Measurements from ENCODE around the gene RAPGEF2.
"Not testable (repeated sequence)": the region's sequence is repeated elsewhere in the genome, so short reads cannot be mapped to it uniquely, and the experiment has no call there.

RAPGEF2 gene

DNA sequence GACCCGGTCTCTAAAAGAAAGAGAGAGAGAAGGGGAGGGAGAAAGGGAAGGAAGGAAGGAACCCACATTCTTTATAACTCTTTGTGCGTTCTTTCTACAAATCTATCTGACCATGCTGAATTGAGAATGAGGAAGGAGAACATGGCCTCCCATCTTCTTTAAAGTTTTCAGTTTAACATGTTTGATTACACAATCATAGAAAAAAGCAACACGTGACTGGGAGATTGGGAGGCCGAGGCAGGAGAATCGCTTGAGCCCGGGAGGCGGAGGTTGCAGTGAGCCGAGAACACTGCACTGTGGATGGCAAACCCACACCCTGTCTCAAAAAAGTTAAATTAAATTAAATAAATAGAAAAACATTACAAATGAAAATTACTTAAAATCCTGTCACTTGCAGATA is 254.5 kb downstream of the RAPGEF2 start:
- no peak for DNase-seq (ENCODE audit: extremely low read depth in 1 of 2, low read depth in 1 of 2)

DNA sequence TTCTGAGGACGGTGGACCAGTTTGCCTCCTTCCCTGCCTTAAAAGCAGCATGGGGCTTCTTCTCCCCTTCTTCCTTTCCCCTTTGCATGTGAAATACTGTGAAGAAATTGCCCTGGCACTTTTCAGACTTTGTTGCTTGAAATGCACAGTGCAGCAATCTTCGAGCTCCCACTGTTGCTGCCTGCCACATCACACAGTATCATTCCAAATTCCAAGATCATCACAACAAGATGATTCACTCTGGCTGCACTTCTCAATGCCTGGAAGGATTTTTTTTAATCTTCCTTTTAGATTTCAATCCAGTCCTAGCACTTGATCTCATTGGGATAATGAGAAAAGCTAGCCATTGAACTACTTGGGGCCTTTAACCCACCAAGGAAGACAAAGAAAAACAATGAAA is 255.3 kb downstream of the RAPGEF2 start:
- no peak for DNase-seq (ENCODE audit: extremely low read depth in 1 of 2, low read depth in 1 of 2)

DNA sequence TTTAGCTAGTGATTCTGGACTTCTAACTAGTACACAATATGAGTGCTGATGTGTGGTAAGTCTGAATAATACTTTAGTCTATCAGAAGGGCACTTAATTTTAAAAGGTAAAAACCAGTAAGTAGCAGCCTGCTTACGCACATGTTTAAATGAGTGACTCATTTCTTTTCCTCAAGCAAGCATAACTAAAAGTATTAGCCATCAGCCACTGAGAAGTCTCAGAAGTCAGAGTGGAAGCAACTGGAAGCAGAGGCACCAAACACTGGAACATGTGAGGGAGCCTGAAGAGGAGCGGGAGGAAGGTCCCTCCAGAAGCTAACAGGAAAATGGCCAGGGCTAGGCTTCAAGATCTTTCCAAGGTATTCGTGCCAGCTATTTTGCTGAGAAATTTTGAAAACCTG is 257.7 kb downstream of the RAPGEF2 start:
- DNase-seq (ENCODE audit: extremely low read depth in 1 of 2, low read depth in 1 of 2): no peak

DNA sequence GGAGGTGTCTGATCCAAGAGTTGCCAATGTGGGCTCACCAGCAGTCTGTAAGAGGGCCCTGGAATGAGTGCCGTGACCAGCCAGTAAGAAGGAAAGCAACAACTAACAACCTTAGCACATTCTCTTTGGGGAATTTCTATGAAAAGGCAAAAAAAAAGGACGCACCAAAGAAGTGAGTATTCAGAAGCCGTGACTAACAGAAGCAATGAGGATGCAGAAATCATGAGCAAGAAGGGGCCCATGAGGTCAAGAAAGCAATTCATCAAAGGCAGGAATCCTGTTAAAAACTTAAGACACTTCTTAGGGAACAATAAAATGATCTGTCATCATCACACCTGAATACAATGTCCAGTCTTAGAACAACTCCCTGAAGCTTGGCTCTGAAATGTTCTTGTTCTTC is 260.5 kb downstream of the RAPGEF2 start:
- DNase-seq (ENCODE audit: extremely low read depth in 1 of 2, low read depth in 1 of 2): no peak

DNA sequence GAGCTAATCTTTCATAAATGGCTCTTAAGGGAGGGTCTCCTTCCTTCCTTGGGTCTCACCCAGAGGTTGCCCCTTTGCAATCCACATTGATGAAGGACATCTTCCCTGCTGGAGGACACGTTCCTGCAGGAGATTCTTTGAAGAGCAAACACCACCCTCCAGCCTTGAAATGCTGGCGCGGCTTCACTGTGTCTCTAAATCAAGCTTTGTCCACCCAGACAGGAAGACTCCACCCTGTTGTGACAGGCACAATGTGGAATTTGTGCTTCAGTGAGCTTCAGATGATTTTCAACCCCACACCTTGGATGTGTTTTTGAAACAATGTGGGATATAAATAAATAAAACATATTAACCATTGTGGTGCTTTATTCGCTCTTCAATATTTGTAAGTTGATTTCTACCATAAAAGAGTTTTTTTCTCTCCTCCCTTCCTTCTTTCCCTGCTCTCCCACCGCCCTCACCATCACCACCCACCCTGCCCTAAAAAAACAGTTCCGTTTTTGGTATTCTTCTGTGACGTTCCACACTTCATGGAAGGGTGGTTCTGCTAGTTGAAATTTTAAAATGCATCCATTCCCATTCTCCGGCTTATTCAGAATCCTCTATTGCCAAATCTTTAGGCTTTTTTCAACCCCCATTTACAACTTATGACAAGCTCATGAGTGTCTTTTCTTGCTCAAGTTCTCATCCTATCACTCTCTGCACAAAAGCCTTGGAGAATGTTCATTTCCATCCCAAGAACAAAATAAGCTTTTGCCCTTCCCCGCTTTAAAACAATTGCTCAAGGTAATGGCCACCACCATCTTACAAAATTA is 264.3 kb downstream of the RAPGEF2 start:
- no peak for DNase-seq (ENCODE audit: extremely low read depth in 1 of 2, low read depth in 1 of 2)

DNA sequence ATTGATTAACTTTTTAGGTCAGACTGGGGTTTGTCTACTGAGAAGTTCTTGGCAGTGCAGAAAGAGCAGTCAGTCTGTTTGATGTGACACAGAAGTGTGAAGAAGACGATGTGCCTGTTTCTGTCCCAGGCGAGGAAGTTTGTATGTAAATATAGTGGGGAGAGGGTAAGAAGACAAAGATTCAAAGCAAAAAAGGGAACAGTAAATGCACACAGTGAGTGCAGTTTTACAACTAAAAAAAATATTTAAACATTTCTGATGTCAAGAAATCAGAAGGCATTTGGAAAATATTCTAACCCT is 264.9 kb downstream of the RAPGEF2 start:
- no peak for DNase-seq (ENCODE audit: extremely low read depth in 1 of 2, low read depth in 1 of 2)

DNA sequence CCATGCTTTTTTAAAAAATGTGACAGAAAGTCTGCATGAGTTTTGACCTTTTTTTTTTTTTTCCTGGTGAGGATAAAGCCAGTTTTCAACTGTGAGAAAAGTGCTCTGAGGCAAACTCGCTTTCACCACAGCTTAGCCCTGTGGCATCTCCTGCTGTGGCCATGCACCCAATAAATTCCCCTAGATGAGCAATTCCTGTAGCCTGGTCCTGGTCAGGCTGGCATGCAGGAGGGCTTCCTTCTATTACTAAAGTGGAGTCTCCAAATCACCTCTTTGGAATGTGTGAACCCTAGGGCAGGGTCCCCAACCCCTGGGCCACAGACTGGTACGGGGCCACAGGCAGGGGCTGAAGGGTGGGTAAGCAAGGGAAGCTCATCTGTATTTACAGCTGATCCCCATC is 265.4 kb downstream of the RAPGEF2 start:
- DNase-seq (ENCODE audit: extremely low read depth in 1 of 2, low read depth in 1 of 2): no peak

DNA sequence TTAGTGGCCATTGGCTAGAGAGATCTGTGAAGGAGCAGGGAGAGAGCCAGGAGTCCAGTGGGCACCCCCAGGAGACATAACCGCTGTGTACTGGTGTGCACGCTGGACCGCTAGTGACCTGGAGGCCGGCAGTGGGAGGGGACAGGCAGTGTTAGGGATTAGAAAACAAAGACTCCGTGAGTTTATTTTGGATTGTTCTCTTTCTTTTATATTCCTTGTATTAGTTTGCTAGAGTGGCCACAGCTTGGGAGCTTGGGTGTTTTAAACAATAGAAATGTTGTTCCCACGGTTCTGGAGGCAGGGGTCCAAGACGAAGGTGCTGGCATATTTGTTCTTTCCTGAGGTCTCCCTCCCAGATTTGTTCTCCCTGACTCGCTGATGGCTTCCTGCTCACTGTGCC is 266.4 kb downstream of the RAPGEF2 start:
- no peak for DNase-seq (ENCODE audit: extremely low read depth in 1 of 2, low read depth in 1 of 2)

DNA sequence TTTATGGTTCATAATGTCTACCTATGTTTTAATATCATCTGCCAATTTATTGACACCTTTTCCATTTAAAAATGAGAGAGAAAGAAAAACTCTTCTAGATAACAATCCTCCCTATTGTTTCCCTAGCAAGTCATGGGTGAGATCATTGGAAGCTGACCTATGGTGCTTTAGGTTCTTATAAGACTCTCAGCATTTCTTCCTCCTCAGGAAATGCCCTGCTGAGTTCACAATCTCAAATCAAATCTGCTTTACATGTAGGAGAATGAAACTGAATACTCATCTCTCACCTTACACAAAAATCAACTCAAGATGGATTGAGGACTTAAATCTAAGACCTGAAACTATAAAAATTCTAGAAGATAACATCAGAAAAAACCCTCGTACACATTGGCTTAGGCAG is 267.4 kb downstream of the RAPGEF2 start:
- DNase-seq (ENCODE audit: extremely low read depth in 1 of 2, low read depth in 1 of 2): no peak

DNA sequence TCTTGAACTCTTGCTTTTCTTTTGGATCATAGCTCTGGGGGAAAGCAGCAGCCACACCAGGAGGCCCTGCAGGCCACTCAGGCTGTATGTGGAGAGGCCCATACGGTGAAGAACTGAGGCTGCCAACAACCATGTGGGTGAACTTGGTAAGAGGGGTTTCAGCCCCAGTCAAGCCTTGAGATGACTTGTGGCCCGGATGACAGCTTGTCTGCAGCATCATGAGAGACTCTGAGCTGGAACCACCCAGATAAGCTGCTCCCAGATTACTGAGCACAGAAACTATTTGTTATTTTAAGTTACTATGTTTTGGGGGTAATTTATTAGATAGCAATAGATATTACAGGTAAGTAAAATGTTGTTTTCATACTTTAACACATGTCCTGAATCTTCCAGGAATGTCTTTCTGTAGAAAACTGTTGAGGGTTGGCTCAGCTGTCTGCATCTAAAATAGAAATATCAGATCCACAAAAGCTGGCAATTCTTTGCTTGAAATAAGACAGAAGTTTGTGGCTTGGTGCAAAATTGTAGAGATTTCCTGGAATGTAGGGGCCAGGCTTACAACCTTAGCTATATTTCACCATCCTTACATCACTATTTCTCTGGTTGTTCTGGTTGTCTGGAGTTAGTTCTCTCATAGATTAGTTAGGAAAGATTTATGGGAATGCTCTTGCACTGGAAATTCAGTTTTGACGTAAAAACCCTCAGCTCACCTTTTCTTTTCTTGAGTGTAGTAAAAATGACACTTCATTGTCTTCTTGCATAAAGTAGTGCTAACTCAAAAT is 272.1 kb downstream of the RAPGEF2 start:
- DNase-seq (ENCODE audit: extremely low read depth in 1 of 2, low read depth in 1 of 2): no peak

DNA sequence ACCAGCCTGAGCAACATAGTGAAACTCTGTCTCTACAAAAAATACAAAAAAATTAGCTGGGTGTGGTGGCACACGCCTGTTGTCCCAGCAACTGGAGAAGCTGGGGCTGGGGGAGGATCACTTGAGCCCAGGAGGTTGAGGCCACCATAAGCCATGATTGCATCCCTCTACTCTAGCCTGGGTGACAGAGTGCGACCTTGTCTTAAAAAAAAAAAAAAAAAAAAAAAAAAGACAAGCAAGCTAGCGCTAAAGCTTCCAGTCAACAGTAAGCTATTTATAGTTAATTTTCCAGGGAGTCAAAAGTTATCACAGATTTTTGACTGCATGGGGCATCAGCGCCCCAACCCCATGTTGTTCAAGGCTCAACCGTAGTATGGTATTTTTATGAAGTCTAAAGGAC is 273.4 kb downstream of the RAPGEF2 start:
- DNase-seq (ENCODE audit: extremely low read depth in 1 of 2, low read depth in 1 of 2): no peak

DNA sequence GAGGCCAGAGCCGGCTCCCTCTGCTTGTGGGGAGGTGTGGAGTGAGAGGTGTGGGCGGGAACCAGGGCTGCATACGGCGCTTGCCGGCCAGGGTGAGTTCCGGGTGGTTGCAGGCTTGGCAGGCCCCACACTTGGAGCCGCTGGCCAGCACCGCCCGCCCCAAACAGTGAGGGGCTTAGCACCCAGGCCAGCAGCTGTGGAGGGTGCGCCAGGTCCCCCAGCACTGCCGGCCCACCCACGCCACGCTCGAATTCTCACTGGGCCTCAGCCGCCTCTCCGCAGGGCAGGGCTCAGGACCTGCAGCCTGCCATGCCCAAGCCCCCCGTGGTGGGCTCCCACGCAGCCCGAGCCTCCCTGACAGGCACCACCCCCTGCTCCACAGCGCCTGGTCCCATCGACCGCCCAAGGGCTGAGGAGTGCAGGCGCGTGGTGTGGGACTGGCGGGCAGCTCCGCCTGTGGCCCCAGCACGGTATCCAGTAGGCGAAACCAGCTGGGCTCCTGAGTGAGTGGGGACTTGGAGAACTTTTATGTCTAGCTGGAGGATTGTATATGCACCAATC is 275.3 kb downstream of the RAPGEF2 start:
- no peak for DNase-seq (ENCODE audit: extremely low read depth in 1 of 2, low read depth in 1 of 2)

DNA sequence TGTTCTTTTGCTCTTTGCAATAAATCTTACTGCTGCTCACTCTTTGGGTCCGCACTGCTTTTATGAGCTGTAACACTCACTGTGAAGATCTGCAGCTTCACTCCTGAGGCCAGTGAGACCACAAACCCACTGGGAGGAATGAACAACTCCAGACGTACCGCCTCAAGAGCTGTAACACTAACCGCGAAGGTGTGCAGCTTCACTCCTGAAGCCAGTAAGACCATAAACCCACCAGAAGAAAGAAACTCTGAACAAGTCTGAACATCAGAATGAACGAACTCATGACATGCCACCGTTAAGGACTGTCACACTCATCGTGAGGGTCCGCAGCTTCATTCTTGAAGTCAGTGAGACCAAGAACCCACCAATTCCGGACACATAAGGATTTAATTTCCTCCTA is 276.2 kb downstream of the RAPGEF2 start:
- DNase-seq (ENCODE audit: extremely low read depth in 1 of 2, low read depth in 1 of 2): not testable (repeated sequence)

DNA sequence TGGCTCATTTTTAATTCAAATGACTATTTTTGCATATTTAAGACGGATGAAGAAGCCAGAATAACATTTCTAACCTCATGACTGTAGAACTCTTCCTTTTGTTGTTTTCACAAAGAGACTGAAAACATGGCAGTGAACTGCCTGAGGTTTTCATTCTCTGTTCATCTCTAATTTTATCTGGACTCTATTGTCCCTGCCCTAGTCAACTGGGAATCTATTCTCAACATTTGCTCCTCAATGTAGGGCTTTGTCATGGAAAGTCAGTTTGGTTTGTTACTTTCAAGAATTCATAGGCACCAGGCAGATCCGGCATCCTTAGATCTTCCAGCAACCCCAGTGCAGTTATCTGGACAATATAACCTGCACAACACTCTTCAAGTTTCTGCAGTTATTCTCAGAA is 277.0 kb downstream of the RAPGEF2 start:
- DNase-seq (ENCODE audit: extremely low read depth in 1 of 2, low read depth in 1 of 2): no peak

DNA sequence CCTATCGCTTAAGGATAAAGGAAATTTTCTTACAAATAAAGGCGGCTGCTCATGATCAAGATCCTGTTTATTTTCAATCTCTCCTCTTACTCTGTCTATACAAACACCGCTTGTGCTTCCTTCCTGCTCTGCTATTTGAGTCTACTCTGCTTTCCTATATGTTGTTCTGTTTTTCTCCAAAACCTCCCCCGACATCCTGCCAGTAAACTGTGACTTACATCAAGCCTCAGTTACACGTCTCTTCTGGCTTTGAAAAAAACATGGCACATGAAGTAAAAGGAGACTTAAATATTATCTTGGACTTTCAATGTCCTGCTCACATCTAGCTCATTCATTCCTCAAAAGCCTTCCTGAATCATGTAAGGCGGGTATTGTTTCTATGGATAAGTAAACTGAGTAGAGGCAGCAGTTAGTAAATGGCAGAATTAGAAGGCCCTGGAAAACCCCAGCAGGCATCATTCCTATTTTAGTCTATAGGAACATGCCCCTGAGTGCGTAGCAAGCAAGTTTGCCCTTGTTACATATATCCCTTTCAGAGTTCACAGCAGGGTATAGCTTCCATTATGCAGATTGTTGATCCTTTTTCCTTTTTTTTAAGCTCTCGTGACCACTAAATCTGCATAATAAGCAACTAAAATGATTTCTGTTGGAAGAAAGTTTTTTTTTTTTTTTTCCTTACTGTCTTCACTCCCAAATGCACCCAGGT is 280.1 kb downstream of the RAPGEF2 start:
- DNase-seq (ENCODE audit: extremely low read depth in 1 of 2, low read depth in 1 of 2): no peak

DNA sequence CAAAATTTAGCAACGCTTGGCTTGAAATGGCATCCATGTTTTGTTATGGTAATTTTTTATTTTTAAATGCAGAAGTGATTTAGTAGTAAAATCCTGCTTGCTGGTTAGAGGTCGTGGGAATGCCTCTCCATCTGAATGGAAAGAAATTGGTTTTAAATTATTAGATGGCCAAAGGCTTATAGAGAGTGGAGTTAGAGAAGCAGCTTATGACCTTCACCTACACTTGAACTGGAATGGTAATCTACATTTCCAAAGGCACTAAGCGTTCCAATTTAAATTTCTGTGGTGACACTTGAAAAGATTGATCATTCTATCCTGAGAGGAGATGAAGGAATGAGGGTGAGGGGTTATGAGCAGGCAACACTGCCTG is 280.7 kb downstream of the RAPGEF2 start:
- DNase-seq (ENCODE audit: extremely low read depth in 1 of 2, low read depth in 1 of 2): no peak

DNA sequence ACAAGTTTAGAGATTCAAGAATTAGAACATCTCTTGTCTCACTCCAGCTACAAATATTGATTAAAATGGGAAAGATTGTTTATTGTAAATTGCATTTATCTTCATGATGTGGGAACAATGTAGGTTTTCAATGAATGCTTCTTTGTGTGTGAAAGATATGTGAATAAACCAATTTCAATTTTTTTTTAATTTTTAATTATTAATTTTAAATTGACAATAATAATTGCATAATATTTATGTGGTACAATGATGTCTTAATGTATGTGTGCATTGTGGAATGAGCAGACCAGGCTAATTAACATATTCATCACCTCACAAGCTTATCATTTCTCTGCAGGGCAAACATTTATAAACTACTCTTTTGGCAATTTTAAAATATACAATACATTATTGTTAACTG is 281.1 kb downstream of the RAPGEF2 start:
- DNase-seq (ENCODE audit: extremely low read depth in 1 of 2, low read depth in 1 of 2): no peak

DNA sequence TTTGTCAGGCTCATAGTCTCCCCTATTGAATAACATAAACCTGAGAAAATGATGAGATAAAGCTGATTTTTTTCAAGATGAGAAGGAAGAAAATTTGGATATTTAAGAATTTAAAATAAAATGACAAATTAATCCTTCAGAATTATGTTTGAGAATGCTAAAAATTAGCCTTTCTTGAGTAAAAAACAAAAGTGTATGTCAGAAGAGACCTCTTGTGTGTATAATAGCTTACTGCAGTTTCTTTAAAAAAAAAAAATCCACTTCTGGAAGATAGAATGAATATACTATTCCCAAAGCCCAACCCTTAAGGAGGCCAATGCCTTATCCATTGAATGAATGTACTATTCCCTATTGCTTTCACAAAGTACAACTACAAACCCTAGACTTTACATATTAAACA is 281.8 kb downstream of the RAPGEF2 start:
- no peak for DNase-seq (ENCODE audit: extremely low read depth in 1 of 2, low read depth in 1 of 2)

DNA sequence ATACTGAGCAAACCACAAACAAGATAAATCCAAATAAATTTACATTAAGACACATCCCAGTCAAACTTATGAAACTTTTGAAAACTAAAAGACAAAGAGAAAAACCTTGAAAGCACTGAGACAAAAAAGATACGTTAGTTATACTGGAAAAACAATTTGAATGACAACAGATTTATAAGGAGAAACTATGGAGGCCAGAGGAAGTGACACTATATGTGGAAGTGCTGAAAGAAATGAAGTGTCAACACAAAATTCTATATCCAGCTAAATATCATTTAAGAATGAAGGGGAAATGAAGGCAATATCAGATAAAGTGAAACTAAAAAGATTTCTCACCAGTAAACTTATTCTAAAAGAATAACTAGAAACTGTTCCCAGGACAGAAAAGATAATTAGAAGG is 283.7 kb downstream of the RAPGEF2 start:
- DNase-seq (ENCODE audit: extremely low read depth in 1 of 2, low read depth in 1 of 2): no peak

DNA sequence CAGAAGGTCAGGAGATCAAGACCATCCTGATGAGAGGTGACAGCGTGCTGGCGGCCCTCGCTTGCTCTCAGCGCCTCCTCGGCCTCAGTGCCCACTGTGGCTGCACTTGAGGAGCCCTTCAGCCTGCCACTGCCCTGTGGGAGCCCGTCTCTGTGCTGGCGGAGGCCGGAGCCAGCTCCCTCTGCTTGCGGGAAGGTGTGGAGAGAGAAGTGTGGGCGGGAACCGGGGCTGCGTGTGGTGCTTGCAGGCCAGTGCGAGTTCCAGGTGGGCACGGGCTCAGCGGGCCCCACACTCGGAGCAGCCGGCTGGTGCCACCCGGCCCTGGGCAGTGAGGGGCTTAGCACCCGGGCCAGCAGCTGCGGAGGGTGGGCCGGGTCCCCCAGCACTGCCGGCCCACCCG is 286.9 kb downstream of the RAPGEF2 start:
- no peak for DNase-seq (ENCODE audit: extremely low read depth in 1 of 2, low read depth in 1 of 2)

DNA sequence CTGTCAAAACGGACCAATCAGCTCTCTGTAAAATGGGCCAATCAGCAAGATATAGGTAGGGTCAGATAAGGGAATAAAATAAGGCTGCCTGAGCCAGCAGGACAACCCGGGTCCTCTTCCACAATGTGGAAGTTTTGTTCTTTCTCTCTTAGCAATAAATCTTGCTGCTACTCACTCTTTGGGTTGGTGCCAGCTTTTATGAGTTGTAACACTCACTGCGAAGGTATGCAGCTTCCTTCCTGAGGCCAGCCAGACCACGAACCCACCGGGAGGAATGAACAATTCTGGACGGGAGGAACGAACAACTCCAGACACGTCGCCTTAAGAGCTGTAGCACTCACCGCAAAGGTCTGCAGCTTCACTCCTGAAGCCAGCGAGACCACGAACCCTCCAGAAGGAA is 287.8 kb downstream of the RAPGEF2 start:
- no peak for DNase-seq (ENCODE audit: extremely low read depth in 1 of 2, low read depth in 1 of 2)

DNA sequence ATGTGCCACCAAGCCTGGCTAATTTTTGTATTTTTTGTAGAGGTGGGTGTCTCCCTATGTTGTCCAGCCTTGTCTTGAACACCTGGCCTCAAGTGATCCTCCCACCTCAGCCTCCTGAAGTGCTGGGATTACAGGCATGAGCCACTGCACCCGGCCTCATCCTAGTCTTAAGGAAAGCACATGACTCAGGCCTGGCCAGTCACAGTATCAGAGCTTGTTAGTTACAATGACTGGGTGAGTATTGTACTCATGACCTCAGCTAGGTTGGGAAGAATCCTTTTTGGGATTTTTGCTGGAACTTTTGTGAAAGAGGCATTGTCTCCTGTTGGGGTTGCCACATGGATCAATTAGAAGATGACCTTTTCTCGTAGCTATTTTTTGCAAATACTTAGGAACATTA is 292.8 kb downstream of the RAPGEF2 start:
- no peak for DNase-seq (ENCODE audit: extremely low read depth in 1 of 2, low read depth in 1 of 2)
